ENCODE results near the gene MCTP1. TPM values are rescaled to one million over a fixed set of nuclear protein-coding genes. Genes with fewer than 3 reads are reported as not detected.

The MCTP1 gene
- polyA plus RNA-seq, 3 donors = 4.3 to 7.8 (median 5.6) TPM

DNA sequence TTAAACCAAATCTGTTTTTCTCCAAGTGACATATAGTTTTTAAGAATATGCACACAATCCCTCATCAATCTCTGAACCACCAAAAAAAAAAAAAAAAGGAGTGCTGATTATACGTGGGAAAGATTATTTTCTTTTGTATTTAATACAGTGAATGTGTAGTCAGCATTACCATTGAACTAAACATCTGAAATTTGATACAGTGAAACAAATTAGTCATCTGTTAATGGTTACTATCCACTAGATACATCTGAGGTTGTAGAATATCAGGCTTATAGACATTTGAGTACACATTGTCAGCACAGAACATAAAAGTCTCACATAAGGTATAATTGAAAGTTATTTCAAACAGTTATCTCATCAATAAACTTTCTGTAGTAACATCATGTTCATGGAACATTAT, 579.5 kb downstream of the MCTP1 start:
- no peak for DNase-seq

- no peak for DNase-seq
Observed at GRCh38 chr5:94702729-94703128, 582.2 kb downstream of the MCTP1 start.

GRCh38 chr5:94700592-94700991, 584.3 kb downstream of the MCTP1 start:
- DNase-seq = no peak

GRCh38 chr5:94699562-94699961, 585.3 kb downstream of the MCTP1 start:
- DNase-seq = no peak

DNA sequence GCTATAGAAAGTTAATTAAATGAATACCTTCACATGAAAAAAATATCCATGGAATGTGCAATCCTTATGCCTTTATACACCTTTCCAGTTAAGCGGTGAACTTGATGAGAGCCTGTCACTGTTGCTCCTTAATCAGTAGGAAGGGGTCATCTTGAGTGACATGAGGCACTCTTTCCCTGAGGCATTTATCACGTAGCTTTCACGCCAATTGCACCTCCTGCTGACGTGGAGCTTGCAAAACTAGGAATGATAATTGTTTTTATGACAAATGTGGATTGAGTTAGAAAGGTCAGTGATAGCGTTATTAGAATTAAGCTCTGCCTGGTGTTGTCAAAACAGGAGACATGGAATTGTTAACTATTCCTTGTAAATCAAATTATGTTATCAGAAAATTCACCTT, 586.7 kb downstream of the MCTP1 start:
- no peak for DNase-seq

DNA sequence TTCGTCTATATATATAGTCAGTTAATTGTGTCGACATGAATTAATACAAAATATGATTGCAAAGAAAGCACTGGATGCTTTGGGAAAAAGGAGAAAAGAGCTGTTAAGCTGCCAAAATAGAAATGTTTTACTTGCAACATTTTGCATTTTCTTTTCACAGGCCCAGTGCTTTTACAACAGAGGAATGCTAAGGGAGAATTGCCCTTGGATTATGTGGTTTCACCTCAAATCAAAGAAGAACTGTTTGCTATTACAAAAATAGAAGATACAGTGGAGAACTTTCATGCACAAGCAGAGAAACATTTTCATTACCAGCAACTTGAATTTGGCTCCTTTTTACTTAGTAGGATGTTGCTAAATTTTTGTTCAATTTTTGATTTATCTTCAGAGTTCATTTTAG, 590.2 kb downstream of the MCTP1 start:
- no peak for DNase-seq

- DNase-seq = no peak
Observed at GRCh38 chr5:94693845-94694370, 591.0 kb downstream of the MCTP1 start.

- DNase-seq = no peak
Observed at GRCh38 chr5:94693043-94693822, 591.7 kb downstream of the MCTP1 start.

DNA sequence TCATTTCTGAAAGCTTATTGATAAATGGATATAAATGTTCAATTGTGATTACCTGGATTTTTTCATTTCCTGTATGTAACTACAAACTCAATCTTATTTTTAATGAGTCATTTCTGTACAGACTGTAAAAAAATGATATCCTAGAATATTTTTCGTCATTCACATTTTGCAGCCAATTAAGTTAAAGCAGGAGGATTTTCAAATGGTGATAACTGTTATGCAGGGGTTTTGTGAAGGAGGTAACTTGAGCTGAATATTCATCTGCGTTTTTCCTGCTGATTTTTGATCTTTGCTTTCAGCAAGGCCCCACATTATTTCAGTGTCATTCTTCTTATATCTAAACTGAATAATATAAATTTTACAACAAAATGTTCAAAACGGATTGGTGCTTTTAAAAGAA, 592.3 kb downstream of the MCTP1 start:
- DNase-seq = no peak

GRCh38 chr5:94691949-94692348, 592.9 kb downstream of the MCTP1 start:
- no peak for DNase-seq

DNA sequence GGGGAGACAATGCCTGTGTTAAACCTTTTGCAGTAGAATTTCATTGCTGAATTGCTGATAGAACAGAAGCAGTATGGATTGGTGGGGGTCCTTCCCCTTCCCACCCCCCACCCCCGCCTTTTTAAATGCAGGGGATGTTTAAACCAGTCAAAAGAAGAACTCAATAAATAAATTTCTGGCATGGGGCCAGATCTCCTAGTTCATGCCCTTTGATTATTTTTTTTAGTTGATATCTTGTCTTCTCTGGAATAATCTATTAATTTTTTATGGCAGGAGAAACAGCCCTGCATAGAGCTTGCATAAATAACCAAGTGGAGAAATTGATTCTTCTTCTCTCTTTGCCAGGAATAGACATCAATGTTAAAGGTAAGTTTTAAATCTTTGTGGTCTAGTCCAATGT, 593.6 kb downstream of the MCTP1 start:
- no peak for DNase-seq

GRCh38 chr5:94690778-94691177, 594.1 kb downstream of the MCTP1 start:
- peak; percentile 48 for DNase-seq

DNA sequence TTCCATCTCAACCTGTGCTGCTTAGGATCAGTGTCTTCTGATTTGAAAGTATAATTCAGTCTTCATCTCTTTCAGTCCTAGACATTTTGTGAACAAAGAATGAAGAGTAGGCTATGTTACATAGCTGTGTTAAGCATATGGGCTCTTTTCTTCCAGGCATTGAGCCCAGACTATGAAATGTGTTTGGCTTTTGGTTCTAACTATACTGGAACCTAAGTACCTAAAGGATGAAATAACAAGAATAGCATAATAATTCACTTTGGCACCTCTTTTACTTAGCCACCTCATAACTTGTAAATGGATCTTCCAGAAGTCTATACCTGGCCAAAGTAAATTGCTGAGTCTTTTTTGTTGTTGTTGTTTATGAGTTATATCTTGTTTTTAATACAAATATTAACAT, 595.0 kb downstream of the MCTP1 start:
- DNase-seq = no peak

DNA sequence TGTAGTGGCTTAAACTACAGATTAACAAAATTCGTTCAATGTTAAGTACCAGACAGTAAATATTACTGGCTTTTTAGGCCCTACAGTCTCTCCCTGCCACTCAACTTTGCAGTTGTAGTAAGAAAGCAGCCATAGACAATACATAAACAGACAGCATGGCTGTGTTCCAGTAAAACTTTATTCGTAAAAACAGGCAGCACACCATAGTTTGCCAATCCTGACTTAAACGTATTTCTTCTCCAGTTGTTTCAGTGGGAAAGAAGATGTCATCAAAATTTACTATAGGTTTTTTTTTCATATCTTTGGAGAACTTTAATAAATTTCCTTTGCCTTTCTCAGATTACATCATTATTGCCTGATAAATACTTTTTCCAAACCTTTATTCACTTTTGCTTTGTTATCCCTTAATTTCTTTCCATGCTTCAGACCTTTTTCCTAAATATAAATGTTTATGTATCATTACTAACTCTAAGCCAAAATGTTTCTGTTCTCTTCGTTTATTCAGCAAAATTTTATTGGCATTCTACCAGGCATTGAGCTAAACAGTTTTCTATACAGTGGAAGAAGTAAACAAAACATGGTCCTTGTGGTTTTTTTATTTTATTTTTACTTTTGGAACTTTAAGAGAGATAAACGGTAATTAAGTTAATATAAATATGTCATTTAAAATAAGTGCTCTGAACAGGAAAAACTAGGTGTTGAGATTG, 601.9 kb downstream of the MCTP1 start:
- no peak for DNase-seq

GRCh38 chr5:94675965-94676618, 608.8 kb downstream of the MCTP1 start:
- DNase-seq = no peak

- no peak for DNase-seq
Observed at GRCh38 chr5:94674490-94675382, 610.2 kb downstream of the MCTP1 start.

DNA sequence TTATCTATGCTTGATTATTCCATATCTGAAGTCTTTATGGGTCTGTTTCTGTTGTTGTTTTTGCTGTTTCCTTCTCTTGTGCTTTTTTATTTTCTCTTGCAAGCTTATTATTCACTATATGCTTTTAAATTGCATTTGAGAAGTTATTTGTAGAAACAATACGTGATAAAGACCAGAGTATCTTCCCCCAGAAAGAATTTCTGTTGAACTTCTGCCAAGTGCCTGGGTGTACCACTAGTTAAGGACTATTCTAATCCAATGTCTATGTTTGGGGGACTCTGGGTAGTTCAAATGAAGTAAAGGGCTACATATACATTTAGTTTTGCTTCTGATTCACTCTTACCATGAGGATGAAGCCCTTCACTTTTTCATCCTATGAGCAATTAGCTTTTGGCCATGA, 612.1 kb downstream of the MCTP1 start:
- DNase-seq = no peak

DNA sequence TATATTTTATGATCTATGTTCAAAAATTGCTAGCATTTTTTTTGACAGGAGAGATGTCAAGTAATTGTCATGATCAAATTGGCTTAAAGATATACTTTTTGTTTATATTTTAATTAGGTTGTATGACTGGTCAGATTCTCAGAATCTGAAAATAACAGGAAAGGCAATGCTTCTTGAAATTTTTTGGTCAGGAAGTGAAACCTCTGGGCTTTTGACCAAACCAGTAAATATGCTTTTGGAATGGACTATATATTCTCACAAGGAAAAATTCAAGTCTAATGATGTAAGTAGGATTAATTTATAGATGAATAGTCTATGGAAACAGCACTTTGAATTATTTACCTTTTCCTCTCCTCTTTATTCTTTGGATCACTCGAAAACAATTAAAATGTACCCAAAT, 614.2 kb downstream of the MCTP1 start:
- no peak for DNase-seq

GRCh38 chr5:94667937-94668336, 617.0 kb downstream of the MCTP1 start:
- no peak for DNase-seq

GRCh38 chr5:94661086-94661485, 623.8 kb downstream of the MCTP1 start:
- DNase-seq = no peak

DNA sequence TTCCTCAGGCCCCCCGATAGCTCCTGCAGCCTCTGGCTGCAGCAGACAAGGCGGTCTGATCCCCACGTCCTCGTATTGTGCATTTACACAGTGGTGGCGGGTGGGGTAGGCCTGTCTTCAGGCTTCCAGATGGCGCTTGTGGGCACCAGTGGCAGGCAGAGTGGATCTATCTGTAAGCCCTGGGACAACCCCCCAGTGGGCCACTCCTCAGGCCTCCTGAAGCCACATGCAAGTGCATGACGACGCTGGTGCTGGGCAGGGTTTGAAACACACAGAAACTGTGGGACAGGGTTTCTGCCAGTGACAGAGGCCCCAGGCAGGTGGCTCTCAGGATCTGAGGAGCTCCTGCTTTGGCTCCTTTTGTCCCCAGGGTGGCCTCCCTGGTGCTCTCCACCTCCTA, 624.4 kb downstream of the MCTP1 start:
- no peak for DNase-seq

DNA sequence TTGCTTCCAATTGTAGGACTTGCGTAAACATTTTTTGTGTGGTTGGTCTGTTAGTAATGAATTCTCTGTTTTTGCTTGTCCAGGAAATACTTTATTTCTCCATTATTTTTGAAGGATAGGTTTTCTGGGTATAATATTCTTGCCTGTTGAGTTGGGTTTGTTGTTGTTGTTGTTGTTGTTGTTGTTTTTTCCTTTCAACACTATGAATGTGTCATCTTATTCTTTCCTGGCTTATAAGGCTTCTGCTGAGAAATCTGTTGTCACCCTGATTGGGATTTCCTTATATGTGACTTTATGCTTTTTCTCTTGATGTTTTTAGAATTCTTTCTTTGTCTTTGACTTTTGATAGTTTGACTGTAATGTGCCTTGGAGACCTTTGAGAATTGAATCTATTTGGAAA, 626.6 kb downstream of the MCTP1 start:
- no peak for DNase-seq
